ENCODE results near the gene KLHL10. TPM values are rescaled to one million over a fixed set of nuclear protein-coding genes. Genes with fewer than 3 reads are reported as not detected.

The KLHL10 gene
- total and polyA plus RNA-seq, 2 of the 13 experiments (the other 11 are each of a cell fraction or from before 2014, with no cell fraction given): 0.04 to 0.08 TPM

DNA sequence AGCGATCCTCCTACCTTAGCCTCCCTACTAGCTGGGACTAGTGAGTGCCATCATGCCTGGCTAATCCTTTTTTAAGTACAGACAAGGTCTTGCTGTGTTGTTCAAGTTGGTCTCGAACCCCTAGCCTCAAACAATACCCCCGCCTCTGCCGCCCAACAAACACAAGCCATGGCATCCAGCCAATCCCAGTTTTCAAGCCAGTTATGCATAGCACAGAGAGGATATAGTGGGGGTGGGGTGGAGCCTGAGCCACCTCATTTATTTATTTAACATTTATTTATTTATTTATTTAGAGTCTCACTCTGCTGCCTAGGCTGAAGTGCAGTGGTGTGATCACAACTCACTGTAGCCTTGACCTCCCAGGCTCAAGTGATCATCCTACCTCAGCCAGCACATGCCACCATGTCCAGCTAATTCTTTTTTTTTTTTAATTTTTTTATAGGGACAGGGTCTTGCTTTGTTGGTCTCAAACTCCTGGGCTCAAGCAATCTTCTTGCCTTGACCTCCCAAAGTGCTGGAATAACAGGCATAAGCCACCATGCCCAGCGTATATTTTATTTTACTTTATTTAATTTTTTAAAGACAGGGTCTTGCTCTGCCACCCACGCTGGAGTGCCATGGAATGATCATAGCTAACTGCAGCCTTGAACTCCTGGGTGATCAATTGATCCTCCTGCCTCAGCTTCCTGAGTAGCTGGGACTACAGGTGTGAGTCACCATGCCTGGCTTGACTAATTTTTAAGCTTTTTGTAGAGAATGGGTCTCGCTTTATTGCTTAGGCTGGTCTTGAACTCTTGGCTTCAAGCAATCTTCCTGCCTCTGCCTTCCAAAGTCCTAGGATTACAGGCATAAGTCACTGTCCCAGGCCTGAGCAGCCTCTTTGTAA is 53.8 kb downstream of the KLHL10 start (continued):
- TF ChIP-seq NPAS2 (CRISPR knock-in tag; IDR thresholded peaks at IDR 0.05; ENCODE audit: borderline replicate concordance) (no peak), NR2F6 (IDR thresholded peaks at IDR 0.05) (peak; percentile 43; the same call in 1 of the 2 replicates), NR2F6 (CRISPR knock-in tag; IDR thresholded peaks at IDR 0.05) (no peak), ADNP (CRISPR knock-in tag; IDR thresholded peaks at IDR 0.05) (0 out of 2 replicates have a peak, but pooled peaks have one; percentile 34), MIXL1 (CRISPR knock-in tag; IDR thresholded peaks at IDR 0.05) (0 out of 2 replicates have a peak, but pooled peaks have one; percentile 15), LCORL (IDR thresholded peaks at IDR 0.05) (no peak), LCORL (CRISPR knock-in tag; IDR thresholded peaks at IDR 0.05) (peak; percentile 50; the same call in 1 of the 2 replicates), RARA (CRISPR knock-in tag; IDR thresholded peaks at IDR 0.05) (peak; percentile 65), NFYB (CRISPR knock-in tag; IDR thresholded peaks at IDR 0.05) (no peak), HDAC1 (CRISPR knock-in tag; IDR thresholded peaks at IDR 0.05) (peak; percentile 27; the same call in 1 of the 2 replicates), ZSCAN25 (CRISPR knock-in tag; IDR thresholded peaks at IDR 0.05) (no peak), TEAD3 (CRISPR knock-in tag; optimal IDR thresholded peaks at IDR 0.05; ENCODE audit: borderline replicate concordance) (peak; percentile 4), ZNF296 (CRISPR knock-in tag; conservative IDR thresholded peaks at IDR 0.05) (0 out of 2 replicates have a peak, but pooled peaks have one; percentile 16), ZNF770 (CRISPR knock-in tag; IDR thresholded peaks at IDR 0.05) (peak; percentile 87), YEATS2 (CRISPR knock-in tag; IDR thresholded peaks at IDR 0.05; ENCODE audit: borderline replicate concordance) (no peak), DRAP1 (CRISPR knock-in tag; IDR thresholded peaks at IDR 0.05) (0 out of 2 replicates have a peak, but pooled peaks have one; percentile 16), RCOR2 (CRISPR knock-in tag; IDR thresholded peaks at IDR 0.05) (no peak)
- TF ChIP-seq, protein P1, sequence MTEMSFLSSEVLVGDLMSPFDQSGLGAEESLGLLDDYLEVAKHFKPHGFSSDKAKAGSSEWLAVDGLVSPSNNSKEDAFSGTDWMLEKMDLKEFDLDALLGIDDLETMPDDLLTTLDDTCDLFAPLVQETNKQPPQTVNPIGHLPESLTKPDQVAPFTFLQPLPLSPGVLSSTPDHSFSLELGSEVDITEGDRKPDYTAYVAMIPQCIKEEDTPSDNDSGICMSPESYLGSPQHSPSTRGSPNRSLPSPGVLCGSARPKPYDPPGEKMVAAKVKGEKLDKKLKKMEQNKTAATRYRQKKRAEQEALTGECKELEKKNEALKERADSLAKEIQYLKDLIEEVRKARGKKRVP (CRISPR knock-in tag; IDR thresholded peaks at IDR 0.05): no peak
- TF ChIP-seq, protein P2, sequence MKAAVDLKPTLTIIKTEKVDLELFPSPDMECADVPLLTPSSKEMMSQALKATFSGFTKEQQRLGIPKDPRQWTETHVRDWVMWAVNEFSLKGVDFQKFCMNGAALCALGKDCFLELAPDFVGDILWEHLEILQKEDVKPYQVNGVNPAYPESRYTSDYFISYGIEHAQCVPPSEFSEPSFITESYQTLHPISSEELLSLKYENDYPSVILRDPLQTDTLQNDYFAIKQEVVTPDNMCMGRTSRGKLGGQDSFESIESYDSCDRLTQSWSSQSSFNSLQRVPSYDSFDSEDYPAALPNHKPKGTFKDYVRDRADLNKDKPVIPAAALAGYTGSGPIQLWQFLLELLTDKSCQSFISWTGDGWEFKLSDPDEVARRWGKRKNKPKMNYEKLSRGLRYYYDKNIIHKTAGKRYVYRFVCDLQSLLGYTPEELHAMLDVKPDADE (CRISPR knock-in tag; IDR thresholded peaks at IDR 0.05): no peak
